Osteoblast (primary cell): ENCODE results near the gene FKBP6. TPM values are rescaled to one million over a fixed set of nuclear protein-coding genes. Genes with fewer than 3 reads are reported as not detected.

Experiments used
- DNase-seq: peaks from one replicate; pipeline ENCODE4 v3.0.0; 2011; ENCODE audit warnings: low spot score, mixed read lengths; ENCODE audit not compliant: insufficient read length; ENCODE audit errors: missing footprints
- H2AFZ ChIP-seq: 2 replicates; pipeline ENCODE4 v1.6.0; 2011; ENCODE audit warnings: mild to moderate bottlenecking, low read length
- H3K27ac ChIP-seq: 2 replicates; pipeline ENCODE4 v1.5.1; 2011; ENCODE audit warnings: mild to moderate bottlenecking, low read depth, low read length, moderate library complexity
- H3K27me3 ChIP-seq: 2 replicates; pipeline ENCODE4 v1.6.0; 2012; ENCODE audit warnings: mild to moderate bottlenecking, control low read depth, inconsistent platforms, low read length, moderate library complexity; ENCODE audit not compliant: insufficient read depth
- H3K36me3 ChIP-seq: 2 replicates; pipeline ENCODE4 v1.5.1; 2011; ENCODE audit warnings: mild to moderate bottlenecking, low read length, control low read depth, moderate library complexity; ENCODE audit not compliant: insufficient read depth
- H3K4me1 ChIP-seq: 2 replicates; pipeline ENCODE4 v1.5.1; 2011; ENCODE audit warnings: mild to moderate bottlenecking, low read length, control low read depth, moderate library complexity; ENCODE audit not compliant: insufficient read depth
- H3K4me2 ChIP-seq: 2 replicates; pipeline ENCODE4 v1.6.0; 2011; ENCODE audit warnings: mild to moderate bottlenecking, low read length; ENCODE audit not compliant: insufficient read depth
- H3K4me3 ChIP-seq: fragments of 200-600 bp; sonication (generic); 3 replicates; pipeline ENCODE4 v1.5.1; 2012; ENCODE audit warnings: mild to moderate bottlenecking, low read length, inconsistent platforms; ENCODE audit not compliant: insufficient read depth
- H3K79me2 ChIP-seq: 2 replicates; pipeline ENCODE4 v1.6.0; 2012; ENCODE audit warnings: mild to moderate bottlenecking, low read length, control low read depth, inconsistent platforms; ENCODE audit not compliant: insufficient read depth
- H3K9me3 ChIP-seq: 2 replicates; pipeline ENCODE4 v1.5.1; 2011; ENCODE audit warnings: low read depth, low read length, control low read depth
- H4K20me1 ChIP-seq: 2 replicates; pipeline ENCODE4 v1.6.0; 2012; ENCODE audit warnings: mild to moderate bottlenecking, low read length, control low read depth; ENCODE audit not compliant: insufficient read depth
- CTCF ChIP-seq: IDR thresholded peaks from 2 replicates; pipeline ENCODE4 v1.5.1; 2011; ENCODE audit warnings: mild to moderate bottlenecking, low read depth, low read length, moderate library complexity; ENCODE audit errors: extremely low read depth
- total RNA-seq: library from RNA; depleted of rRNA; stranded (reverse); fragments of >200 nt; gene quantifications from 2 replicates; pipeline ENCODE4 v1.2.3, GENCODE V29; 2012

FKBP6 gene
- total RNA-seq, 1 donor: not detected

GRCh38 chr7:73387908-73388414 lies 60.0 kb downstream of the FKBP6 start:
- Histone ChIP-seq H3K4me1 (no peaks in the 10 kb centered on the region), H2AFZ (no peak overlapping the region), H4K20me1 (no peaks in the 10 kb centered on the region), H3K9me3 (peaks cover 5% of the 10 kb centered on the region), H3K79me2 (no peaks in the 10 kb centered on the region), H3K4me3 (no peak overlapping the region), H3K27ac (no peak overlapping the region), H3K36me3 (no peaks in the 10 kb centered on the region), H3K27me3 (no peaks in the 10 kb centered on the region), H3K4me2 (no peak overlapping the region)
- no peak for TF ChIP-seq CTCF
- no peak for DNase-seq

GRCh38 chr7:73391396-73391795 lies 63.4 kb downstream of the FKBP6 start:
- Histone ChIP-seq H3K4me1 (no peaks in the 10 kb centered on the region), H3K36me3 (no peaks in the 10 kb centered on the region), H4K20me1 (no peaks in the 10 kb centered on the region), H3K4me3 (no peak overlapping the region), H3K27ac (no peak overlapping the region), H3K27me3 (no peaks in the 10 kb centered on the region), H3K79me2 (no peaks in the 10 kb centered on the region), H3K4me2 (no peak overlapping the region), H3K9me3 (peaks cover 5% of the 10 kb centered on the region), H2AFZ (no peak overlapping the region)
- no peak for TF ChIP-seq CTCF
- no peak for DNase-seq

GRCh38 chr7:73394422-73394821 lies 66.5 kb downstream of the FKBP6 start:
- no peaks in the 10 kb centered on the region for H3K79me2 ChIP-seq
- H3K4me3 ChIP-seq: no peak overlapping the region
- no peak overlapping the region for H3K27ac ChIP-seq
- H3K4me1 ChIP-seq: no peaks in the 10 kb centered on the region
- H3K36me3 ChIP-seq: no peaks in the 10 kb centered on the region
- no peaks in the 10 kb centered on the region for H4K20me1 ChIP-seq
- TF ChIP-seq CTCF: no peak
- H3K4me2 ChIP-seq: no peak overlapping the region
- H3K9me3 ChIP-seq: no peaks in the 10 kb centered on the region
- H3K27me3 ChIP-seq: no peaks in the 10 kb centered on the region
- H2AFZ ChIP-seq: no peak overlapping the region
- DNase-seq: no peak

- TF ChIP-seq CTCF: no peak
- Histone ChIP-seq H3K27ac (no peak overlapping the region), H3K36me3 (no peaks in the 10 kb centered on the region), H3K79me2 (no peaks in the 10 kb centered on the region), H3K9me3 (no peaks in the 10 kb centered on the region), H3K4me1 (no peaks in the 10 kb centered on the region), H4K20me1 (no peaks in the 10 kb centered on the region), H3K4me3 (no peak overlapping the region), H2AFZ (no peak overlapping the region), H3K4me2 (no peak overlapping the region), H3K27me3 (no peaks in the 10 kb centered on the region)
- DNase-seq: no peak
Observed at GRCh38 chr7:73395538-73396503, 67.9 kb downstream of the FKBP6 start.
